Fibroblast of skin of right biceps (primary cell): ENCODE results near the gene SLC2A10.

Experiments
- DNase-seq: peaks from one replicate; pipeline ENCODE4 v3.0.0-alpha.2; 2013

Gene SLC2A10

GRCh38 chr20:46739431-46740213, 30.2 kb downstream of the SLC2A10 start:
- DNase-seq = no peak

- DNase-seq = no peak
These were observed 30.8 kb downstream of the SLC2A10 start for GRCh38 chr20:46740214-46740609.

- no peak for DNase-seq
These were observed 32.6 kb downstream of the SLC2A10 start for GRCh38 chr20:46741924-46742668.

- DNase-seq = no peak
These were observed 33.2 kb downstream of the SLC2A10 start for GRCh38 chr20:46742669-46743045.

- DNase-seq = no peak
These were observed 33.6 kb downstream of the SLC2A10 start for GRCh38 chr20:46743088-46743487.

- DNase-seq = peak; percentile 74
These were observed 37.6 kb downstream of the SLC2A10 start for GRCh38 chr20:46746956-46747526.

- DNase-seq = no peak
These were observed 39.7 kb downstream of the SLC2A10 start for GRCh38 chr20:46749147-46749546.

- peak; percentile 14 for DNase-seq
These were observed 42.4 kb downstream of the SLC2A10 start for GRCh38 chr20:46751856-46752255.

GRCh38 chr20:46752728-46753127, 43.3 kb downstream of the SLC2A10 start:
- peak; percentile 62 for DNase-seq

GRCh38 chr20:46755483-46756413, 46.3 kb downstream of the SLC2A10 start:
- no peak for DNase-seq

- no peak for DNase-seq
These were observed 47.0 kb downstream of the SLC2A10 start for GRCh38 chr20:46756419-46756818.

GRCh38 chr20:46757135-46757534, 47.7 kb downstream of the SLC2A10 start:
- no peak for DNase-seq

GRCh38 chr20:46757754-46758678, 48.6 kb downstream of the SLC2A10 start:
- peak; percentile 59 for DNase-seq

- no peak for DNase-seq
These were observed 49.6 kb downstream of the SLC2A10 start for GRCh38 chr20:46758929-46759669.

GRCh38 chr20:46761566-46761965, 52.1 kb downstream of the SLC2A10 start:
- no peak for DNase-seq

- DNase-seq = no peak
These were observed 54.6 kb downstream of the SLC2A10 start for GRCh38 chr20:46764068-46764467.

GRCh38 chr20:46765506-46766120, 56.2 kb downstream of the SLC2A10 start:
- no peak for DNase-seq

- DNase-seq = peak; percentile 36
These were observed 57.8 kb downstream of the SLC2A10 start for GRCh38 chr20:46767127-46767761.

- DNase-seq = peak; percentile 46
These were observed 61.1 kb downstream of the SLC2A10 start for GRCh38 chr20:46770330-46771194.
